ENCODE results near the gene RFNG.

DNA sequence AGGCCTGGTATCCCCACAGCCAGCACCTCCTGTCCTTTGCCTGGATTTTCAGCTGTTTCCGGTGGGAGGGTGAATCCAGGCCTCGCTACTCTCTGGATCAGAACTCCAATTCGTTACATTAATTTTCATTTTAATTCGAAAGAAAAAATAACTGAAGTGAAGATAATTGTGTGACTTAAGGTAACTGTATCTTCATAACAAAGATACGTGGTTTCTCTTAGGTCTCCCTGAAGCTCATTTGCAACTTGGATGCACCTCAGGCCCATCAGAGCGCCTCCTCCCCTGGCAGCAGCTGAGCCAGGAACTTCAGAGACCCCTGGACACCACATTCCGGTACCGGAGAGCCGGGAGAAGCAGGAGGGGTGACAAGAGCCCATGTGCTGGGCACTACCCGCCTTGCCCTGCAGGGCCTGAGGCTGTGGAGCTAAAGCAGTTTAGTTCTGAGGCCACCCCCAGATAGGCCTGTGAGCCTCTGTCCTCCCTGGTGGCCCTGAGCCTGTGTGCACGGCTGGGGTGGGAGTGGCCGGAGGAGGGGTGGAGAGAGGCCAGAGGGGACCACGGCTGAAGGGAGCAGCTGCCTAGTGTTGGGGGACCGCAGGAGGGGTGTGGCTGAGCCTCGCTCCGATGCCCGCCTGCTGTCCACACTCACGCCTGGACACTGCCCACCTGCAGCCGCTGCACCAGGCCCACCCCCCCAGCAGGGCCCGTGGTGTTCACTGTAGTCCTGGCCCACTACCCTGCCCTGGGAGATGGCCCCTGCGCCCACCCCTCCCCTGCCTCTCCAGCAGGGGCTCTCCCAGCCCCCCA, 25.4 kb upstream of the RFNG start:
- TF ChIP-seq, protein P1, sequence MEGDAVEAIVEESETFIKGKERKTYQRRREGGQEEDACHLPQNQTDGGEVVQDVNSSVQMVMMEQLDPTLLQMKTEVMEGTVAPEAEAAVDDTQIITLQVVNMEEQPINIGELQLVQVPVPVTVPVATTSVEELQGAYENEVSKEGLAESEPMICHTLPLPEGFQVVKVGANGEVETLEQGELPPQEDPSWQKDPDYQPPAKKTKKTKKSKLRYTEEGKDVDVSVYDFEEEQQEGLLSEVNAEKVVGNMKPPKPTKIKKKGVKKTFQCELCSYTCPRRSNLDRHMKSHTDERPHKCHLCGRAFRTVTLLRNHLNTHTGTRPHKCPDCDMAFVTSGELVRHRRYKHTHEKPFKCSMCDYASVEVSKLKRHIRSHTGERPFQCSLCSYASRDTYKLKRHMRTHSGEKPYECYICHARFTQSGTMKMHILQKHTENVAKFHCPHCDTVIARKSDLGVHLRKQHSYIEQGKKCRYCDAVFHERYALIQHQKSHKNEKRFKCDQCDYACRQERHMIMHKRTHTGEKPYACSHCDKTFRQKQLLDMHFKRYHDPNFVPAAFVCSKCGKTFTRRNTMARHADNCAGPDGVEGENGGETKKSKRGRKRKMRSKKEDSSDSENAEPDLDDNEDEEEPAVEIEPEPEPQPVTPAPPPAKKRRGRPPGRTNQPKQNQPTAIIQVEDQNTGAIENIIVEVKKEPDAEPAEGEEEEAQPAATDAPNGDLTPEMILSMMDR (IDR thresholded peaks at IDR 0.05) = no peak
- TF ChIP-seq POLR2A (IDR thresholded peaks at IDR 0.05) = no peak
- no peak for TF ChIP-seq POLR2AphosphoS5 (IDR thresholded peaks at IDR 0.05)

Data from transverse colon (tissue), 4 donors.